Liver (tissue), 3 donors: ENCODE measurements around the gene MN1.

Experiments used
- ATF3 ChIP-seq: IDR thresholded peaks from 2 replicates; pipeline ENCODE4 v1.6.1; 2016; ENCODE audit warnings: antibody characterized with exemption
- EGR1 ChIP-seq, 2 donors: IDR thresholded peaks; 2 replicates each; pipeline ENCODE4 v1.6.1; 2016 to 2018; ENCODE audit warnings: antibody characterized with exemption in 2 of 2, low read depth in 2 of 2
- FOXA1 ChIP-seq: IDR thresholded peaks from 2 replicates; pipeline ENCODE4 v1.6.1; 2016; ENCODE audit warnings: antibody characterized with exemption
- HNF4A ChIP-seq, 2 donors: conservative IDR thresholded peaks; 2 replicates each; pipeline ENCODE4 v1.6.1; 2016; ENCODE audit warnings: antibody characterized with exemption in 2 of 2, mild to moderate bottlenecking in 2 of 2
- MAX ChIP-seq: IDR thresholded peaks from 2 replicates; pipeline ENCODE4 v1.6.1; 2016; ENCODE audit warnings: antibody characterized with exemption
- REST ChIP-seq: IDR thresholded peaks from 2 replicates; pipeline ENCODE4 v1.6.1; 2016; ENCODE audit warnings: antibody characterized with exemption, mild to moderate bottlenecking
- TF ChIP-seq, protein P1 (sequence below): fragments of 150-350 bp; IDR thresholded peaks from 2 replicates; pipeline ENCODE4 v1.5.1; 2017; ENCODE audit warnings: improper control_type of control experiment, low read depth, low read length; ENCODE audit not compliant: missing input control
- donor health status: healthy.
- donor health status: healthy.

GRCh38 chr22:27808451-27809225 is 7.1 kb upstream of the MN1 start:
- TF ChIP-seq, protein P1, sequence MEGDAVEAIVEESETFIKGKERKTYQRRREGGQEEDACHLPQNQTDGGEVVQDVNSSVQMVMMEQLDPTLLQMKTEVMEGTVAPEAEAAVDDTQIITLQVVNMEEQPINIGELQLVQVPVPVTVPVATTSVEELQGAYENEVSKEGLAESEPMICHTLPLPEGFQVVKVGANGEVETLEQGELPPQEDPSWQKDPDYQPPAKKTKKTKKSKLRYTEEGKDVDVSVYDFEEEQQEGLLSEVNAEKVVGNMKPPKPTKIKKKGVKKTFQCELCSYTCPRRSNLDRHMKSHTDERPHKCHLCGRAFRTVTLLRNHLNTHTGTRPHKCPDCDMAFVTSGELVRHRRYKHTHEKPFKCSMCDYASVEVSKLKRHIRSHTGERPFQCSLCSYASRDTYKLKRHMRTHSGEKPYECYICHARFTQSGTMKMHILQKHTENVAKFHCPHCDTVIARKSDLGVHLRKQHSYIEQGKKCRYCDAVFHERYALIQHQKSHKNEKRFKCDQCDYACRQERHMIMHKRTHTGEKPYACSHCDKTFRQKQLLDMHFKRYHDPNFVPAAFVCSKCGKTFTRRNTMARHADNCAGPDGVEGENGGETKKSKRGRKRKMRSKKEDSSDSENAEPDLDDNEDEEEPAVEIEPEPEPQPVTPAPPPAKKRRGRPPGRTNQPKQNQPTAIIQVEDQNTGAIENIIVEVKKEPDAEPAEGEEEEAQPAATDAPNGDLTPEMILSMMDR, result no peak
- TF ChIP-seq REST, result no peak
- no peak for TF ChIP-seq HNF4A (conservative IDR thresholded peaks at IDR 0.05)
- TF ChIP-seq ATF3, result no peak
- TF ChIP-seq FOXA1, result no peak
- TF ChIP-seq MAX, result no peak
- TF ChIP-seq EGR1 (IDR thresholded peaks at IDR 0.05; ENCODE audit: low read depth in 2 of 2), result no peak
